GM21367 (cell line): ENCODE data around the gene MRPL28.
"Not testable (repeated sequence)": the region's sequence is repeated elsewhere in the genome, so short reads cannot be mapped to it uniquely, and the experiment has no call there.

ENCODE experiments used
- ATAC-seq: cut with Tn5 transposase; IDR thresholded peaks from one replicate; pipeline ENCODE4 v1.9.1; 2021; ENCODE audit not compliant: unreplicated experiment

MRPL28 gene

GRCh38 chr16:341095-341973 lies 29.0 kb downstream of the MRPL28 start:
- ATAC-seq, result not testable (repeated sequence)

- ATAC-seq, result no peak
Measured at GRCh38 chr16:340370-341091, 29.8 kb downstream of the MRPL28 start.

GRCh38 chr16:339680-340079 lies 30.7 kb downstream of the MRPL28 start:
- no peak for ATAC-seq

- no peak for ATAC-seq
Measured at GRCh38 chr16:337975-338575, 32.3 kb downstream of the MRPL28 start.

- no peak for ATAC-seq
Measured at GRCh38 chr16:337437-337836, 32.9 kb downstream of the MRPL28 start.

DNA sequence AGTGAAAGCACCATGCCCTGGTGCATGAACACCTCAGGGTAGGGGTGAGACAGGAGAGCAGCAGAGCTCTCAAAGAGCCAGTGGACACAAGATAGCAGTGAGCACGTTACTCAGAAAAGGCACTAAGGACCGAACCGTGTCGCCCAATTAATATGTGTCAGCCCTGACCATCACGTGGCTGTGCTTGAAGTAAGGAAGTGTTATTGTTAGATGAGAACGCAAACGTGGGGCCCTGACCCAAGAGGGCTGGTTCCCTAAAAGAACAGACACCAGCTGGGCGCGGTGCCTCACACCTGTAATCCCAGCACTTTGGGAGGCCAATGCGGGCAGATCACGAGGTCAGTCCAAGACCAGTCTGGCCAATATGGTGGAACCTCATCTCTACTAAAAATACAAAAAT lies 34.1 kb downstream of the MRPL28 start:
- ATAC-seq, result no peak

- ATAC-seq, result not testable (repeated sequence)
Measured at GRCh38 chr16:334861-335632, 35.3 kb downstream of the MRPL28 start.

GRCh38 chr16:334164-334832 lies 36.0 kb downstream of the MRPL28 start:
- ATAC-seq, result not testable (repeated sequence)

DNA sequence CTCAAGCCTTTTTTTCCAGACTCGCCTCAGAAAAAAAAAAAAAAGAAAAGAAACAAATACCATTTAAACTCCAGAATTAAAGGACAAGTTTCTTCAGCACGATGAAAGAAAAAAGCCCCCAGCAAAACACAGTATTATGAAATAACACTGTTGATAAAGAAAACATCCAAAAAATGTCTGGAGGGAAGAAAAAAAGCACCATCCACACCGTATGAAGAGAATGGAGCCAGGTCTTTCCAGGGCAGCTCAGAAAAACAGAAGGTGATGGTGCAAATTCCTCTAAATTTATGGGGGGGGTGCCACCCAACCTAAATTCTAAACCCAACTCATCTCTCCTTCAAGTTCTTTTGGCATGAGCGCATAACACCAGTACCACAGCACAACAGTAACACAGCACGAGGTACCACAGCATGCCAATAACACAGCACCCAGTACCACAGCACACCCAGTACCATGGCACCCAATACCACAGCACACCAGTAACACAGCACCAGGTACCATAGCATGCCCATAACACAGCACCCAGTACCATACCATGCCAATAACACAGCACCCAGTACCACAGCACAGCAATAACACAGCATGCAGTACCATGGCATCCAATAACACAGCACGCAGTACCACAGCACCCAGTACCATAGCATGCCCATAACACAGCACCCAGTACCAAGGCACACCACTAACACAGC lies 36.8 kb downstream of the MRPL28 start:
- no peak for ATAC-seq

- not testable (repeated sequence) for ATAC-seq
Measured at GRCh38 chr16:331181-331814, 39.0 kb downstream of the MRPL28 start.

DNA sequence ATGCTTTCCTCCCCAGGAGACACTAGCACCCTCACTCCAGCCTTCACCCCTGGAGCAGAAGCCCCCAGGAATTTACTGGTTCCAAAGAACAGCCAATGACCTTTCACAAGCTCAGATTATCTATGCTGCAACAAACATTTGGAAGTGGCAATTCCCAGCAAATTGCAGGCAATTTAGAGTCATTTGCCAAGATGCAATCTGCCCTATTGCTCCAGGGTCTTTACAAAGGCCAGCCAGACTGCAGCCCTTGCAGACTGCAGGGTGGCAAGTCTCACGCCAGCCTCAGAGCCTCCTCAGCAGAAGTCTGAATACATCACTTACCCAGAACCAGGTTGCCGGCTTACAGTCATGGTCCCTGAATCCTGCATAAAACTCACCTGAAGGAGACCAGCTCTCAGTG lies 39.6 kb downstream of the MRPL28 start:
- no peak for ATAC-seq

DNA sequence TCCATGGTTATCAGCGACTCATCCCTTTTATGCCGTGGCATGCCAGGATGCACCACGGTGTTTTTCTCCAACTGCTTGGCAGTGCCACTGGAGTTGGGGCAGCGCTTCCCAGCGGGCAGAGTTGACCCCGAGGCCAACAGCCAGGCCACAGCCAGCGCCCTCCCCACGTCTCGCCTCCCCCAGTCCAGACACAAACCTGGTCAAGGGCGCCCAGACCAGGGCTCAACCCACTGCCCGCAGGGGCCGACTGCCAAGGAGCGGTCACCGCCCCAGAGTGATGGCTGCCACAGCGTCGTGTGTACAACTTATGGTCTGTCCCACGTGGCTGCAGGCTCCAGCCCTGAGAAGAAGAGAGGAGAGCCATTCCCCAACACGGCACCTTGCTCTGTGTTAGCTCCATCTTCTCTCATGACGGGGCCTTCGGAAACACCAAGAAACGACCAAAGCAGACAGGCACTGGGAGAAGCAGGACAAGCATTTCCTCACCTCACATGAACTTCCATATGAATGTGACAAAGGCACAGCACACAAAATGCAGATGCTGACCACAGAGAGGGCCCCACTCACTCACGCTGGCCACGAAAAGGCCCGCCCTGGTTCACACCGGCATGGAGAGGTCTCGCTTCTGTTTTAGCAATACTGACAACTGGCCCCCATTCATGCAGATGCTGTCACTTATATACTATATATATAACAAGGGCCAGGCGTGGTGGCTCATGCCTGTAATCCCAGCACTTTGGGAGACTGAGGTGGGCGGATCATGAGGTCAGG lies 44.8 kb downstream of the MRPL28 start:
- ATAC-seq, result no peak

GRCh38 chr16:324451-325334 lies 45.6 kb downstream of the MRPL28 start:
- ATAC-seq, result no peak

DNA sequence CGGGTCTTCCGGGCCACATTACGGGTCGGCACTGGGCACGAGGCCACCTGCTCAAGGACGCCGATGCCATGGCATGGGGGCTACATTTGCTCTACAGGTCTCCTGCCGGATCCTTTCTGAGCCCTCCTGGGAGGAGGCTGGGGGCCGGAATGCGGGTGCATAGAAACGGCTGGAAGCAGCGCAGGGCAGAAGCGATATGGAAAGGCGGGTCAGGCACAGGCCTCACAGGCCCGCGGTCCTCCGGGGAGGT lies 46.2 kb downstream of the MRPL28 start:
- ATAC-seq, result no peak

- ATAC-seq, result no peak
Measured at GRCh38 chr16:322476-323143, 47.7 kb downstream of the MRPL28 start.

GRCh38 chr16:321532-321931 lies 48.8 kb downstream of the MRPL28 start:
- ATAC-seq, result no peak

GRCh38 chr16:320206-320605 lies 50.1 kb downstream of the MRPL28 start:
- no peak for ATAC-seq
